Suprapubic skin (tissue), 4 donors: Measurements from ENCODE around the gene TYW5. TPM values are rescaled to one million over a fixed set of nuclear protein-coding genes. Genes with fewer than 3 reads are reported as not detected.

ENCODE experiments used
- DNase-seq, 2 donors: peaks; one replicate each; pipeline ENCODE4 v3.0.0-alpha.2; 2019; ENCODE audit warnings: low spot score in 2 of 2
- H3K27ac ChIP-seq: fragments of 200-600 bp; sonication (generic); one replicate; pipeline ENCODE4 v1.5.1; 2019
- H3K27me3 ChIP-seq: fragments of 200-600 bp; sonication (generic); one replicate; pipeline ENCODE4 v1.5.1; 2019
- H3K36me3 ChIP-seq: fragments of 200-600 bp; sonication (generic); one replicate; pipeline ENCODE4 v1.5.1; 2019
- H3K4me1 ChIP-seq: fragments of 200-600 bp; sonication (generic); one replicate; pipeline ENCODE4 v1.5.1; 2019
- H3K4me3 ChIP-seq: fragments of 200-600 bp; sonication (generic); one replicate; pipeline ENCODE4 v1.5.1; 2019; ENCODE audit warnings: mild to moderate bottlenecking
- H3K9me3 ChIP-seq: fragments of 200-600 bp; sonication (generic); one replicate; pipeline ENCODE4 v1.5.1; 2019
- EP300 ChIP-seq: sonication (generic); formaldehyde crosslinking; IDR thresholded peaks from one replicate; pipeline ENCODE4 v1.6.1; 2017; ENCODE audit warnings: antibody characterized with exemption
- POLR2A ChIP-seq, 2 donors: fragments of 450-650 bp; IDR thresholded peaks; one replicate each; pipeline ENCODE4 v1.6.1; 2017; ENCODE audit warnings: antibody characterized with exemption in 2 of 2, mild to moderate bottlenecking in 2 of 2, moderate library complexity in 2 of 2
- POLR2AphosphoS5 ChIP-seq, 3 donors: sonication (generic); formaldehyde crosslinking; IDR thresholded peaks; one replicate each; pipeline ENCODE4 v1.6.1; 2017; ENCODE audit warnings: antibody characterized with exemption in 3 of 3
- WGBS: methylation state at CpG from one replicate; pipeline ENCODE4 v1.1.5; 2018; 5-methylcytosine and 5-hydroxymethylcytosine counted together
- total RNA-seq, 4 donors: library from RNA; depleted of rRNA; stranded (reverse); fragments of >200 nt; gene quantifications; one replicate each; pipeline ENCODE4 v1.1.0, GENCODE V29; 2016
- TF ChIP-seq, protein P1 (sequence below), 2 donors: fragments of 200-600 bp in 1 of 2; fragments of 450-650 bp in 1 of 2; sonication (generic) in 1 of 2; IDR thresholded peaks; one replicate each; pipeline ENCODE4 v1.5.1; 2016 to 2019; ENCODE audit warnings: antibody characterized with exemption in 2 of 2, mild to moderate bottlenecking in 1 of 2, moderate library complexity in 1 of 2

The TYW5 gene
- total RNA-seq, 4 donors from 2014 or later, result 3.9 to 18.0 (median 5.1) TPM

DNA sequence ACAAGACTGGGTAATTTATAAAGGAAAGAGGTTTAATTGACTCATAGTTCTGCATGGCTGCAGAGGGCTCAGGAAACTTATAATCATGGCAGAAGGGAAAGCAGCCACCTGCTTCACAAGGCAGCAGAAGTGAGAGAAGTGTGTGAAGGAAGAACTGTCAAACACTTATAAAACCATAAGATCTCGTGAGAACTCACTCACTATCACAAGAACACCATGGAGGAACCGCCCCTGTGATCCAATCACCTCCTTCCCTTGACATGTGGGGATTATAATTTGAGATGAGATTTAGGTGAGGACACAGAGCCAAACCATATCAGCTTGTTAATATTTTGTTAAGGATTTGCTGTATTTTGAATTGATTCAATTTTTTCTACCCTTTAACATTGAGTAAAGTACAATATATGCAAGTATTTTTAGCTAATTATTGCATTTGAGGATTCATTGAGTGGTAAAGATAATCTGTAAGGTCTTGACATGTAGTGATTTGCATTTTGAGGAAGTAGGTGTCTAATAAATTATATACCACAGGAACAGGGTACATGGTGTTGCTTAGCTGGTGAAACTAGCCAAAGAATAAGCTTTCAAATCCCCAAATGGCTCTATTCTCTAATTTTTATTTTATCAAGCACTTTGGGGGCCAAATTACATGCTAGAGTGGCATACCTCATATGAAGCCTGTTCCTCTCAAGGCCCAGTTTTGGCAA lies 48.1 kb downstream of the TYW5 start:
- peaks cover 10% of the 10 kb centered on the region for H3K4me1 ChIP-seq
- TF ChIP-seq POLR2AphosphoS5 (IDR thresholded peaks at IDR 0.05), result no peak
- no peak for TF ChIP-seq POLR2A (IDR thresholded peaks at IDR 0.05)
- TF ChIP-seq, protein P1, sequence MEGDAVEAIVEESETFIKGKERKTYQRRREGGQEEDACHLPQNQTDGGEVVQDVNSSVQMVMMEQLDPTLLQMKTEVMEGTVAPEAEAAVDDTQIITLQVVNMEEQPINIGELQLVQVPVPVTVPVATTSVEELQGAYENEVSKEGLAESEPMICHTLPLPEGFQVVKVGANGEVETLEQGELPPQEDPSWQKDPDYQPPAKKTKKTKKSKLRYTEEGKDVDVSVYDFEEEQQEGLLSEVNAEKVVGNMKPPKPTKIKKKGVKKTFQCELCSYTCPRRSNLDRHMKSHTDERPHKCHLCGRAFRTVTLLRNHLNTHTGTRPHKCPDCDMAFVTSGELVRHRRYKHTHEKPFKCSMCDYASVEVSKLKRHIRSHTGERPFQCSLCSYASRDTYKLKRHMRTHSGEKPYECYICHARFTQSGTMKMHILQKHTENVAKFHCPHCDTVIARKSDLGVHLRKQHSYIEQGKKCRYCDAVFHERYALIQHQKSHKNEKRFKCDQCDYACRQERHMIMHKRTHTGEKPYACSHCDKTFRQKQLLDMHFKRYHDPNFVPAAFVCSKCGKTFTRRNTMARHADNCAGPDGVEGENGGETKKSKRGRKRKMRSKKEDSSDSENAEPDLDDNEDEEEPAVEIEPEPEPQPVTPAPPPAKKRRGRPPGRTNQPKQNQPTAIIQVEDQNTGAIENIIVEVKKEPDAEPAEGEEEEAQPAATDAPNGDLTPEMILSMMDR (IDR thresholded peaks at IDR 0.05), result no peak
- no peak for TF ChIP-seq EP300
- H3K27ac ChIP-seq, result no peak overlapping the region
- H3K36me3 ChIP-seq, result no peaks in the 10 kb centered on the region
- no peak for DNase-seq
- H3K9me3 ChIP-seq, result no peaks in the 10 kb centered on the region
- H3K27me3 ChIP-seq, result no peaks in the 10 kb centered on the region
- no peak overlapping the region for H3K4me3 ChIP-seq
- 84% methylated on average over 2 of the region's 2 CpGs for WGBS

DNA sequence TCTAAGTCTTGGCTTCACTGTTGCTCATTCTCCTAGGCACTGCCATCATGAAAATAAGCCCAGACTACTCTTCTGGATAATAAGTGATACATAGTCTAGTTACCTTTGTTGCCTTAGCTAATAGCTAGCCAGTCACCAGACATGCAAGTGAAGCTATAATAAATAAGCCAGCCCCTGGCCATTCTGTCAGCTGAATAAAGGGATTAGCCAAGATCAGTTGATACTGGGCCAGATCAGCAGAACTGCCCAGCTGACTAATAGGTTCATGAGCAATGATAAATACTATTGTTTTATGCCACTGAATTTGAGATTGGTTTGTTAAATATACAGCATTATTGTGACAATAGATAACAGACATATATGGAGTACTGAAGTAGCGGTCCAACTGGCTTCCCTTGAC lies 52.2 kb downstream of the TYW5 start:
- TF ChIP-seq EP300 (no peak), POLR2AphosphoS5 (IDR thresholded peaks at IDR 0.05) (no peak)
- DNase-seq, result no peak
- Histone ChIP-seq H3K9me3 (no peaks in the 10 kb centered on the region), H3K4me1 (no peaks in the 10 kb centered on the region), H3K4me3 (no peak overlapping the region), H3K27ac (no peak overlapping the region), H3K27me3 (no peaks in the 10 kb centered on the region), H3K36me3 (no peaks in the 10 kb centered on the region)
- WGBS, result 90% methylated on average over 1 of the region's 1 CpG

DNA sequence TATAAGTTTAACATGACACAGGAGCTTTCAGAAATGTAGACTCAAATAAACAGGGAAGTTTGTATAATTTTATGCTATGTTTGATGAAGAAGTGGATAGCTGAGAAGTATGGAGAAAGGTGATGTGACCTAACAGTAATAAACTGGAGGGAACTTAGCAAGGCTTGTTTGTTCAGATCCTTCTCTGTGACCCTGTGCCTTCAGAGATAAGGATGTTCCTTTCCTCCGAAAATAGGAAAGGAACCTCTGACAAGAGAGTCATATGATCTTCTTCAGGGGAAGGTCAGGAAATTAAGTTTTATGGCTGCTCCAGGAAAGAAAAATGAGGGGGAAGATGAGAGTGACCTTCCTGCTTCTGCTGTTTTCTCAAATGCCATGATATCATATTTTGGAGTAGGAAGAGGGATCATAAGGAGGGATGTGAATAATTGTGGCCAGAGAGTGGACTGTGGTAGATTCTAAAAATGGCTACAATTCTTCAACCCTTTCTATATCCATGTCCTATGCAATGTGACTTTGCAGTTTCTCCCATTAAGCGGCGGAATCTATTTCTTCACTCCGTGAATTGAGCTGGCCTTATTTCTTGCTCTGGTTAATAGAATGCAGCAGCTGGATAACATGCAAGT lies 52.7 kb downstream of the TYW5 start:
- H3K9me3 ChIP-seq, result no peaks in the 10 kb centered on the region
- no peak for TF ChIP-seq POLR2A (IDR thresholded peaks at IDR 0.05)
- TF ChIP-seq POLR2AphosphoS5 (IDR thresholded peaks at IDR 0.05), result no peak
- TF ChIP-seq EP300, result no peak
- TF ChIP-seq, protein P1 (IDR thresholded peaks at IDR 0.05), result no peak
- 85% methylated on average over 4 of the region's 4 CpGs for WGBS
- H3K4me1 ChIP-seq, result no peaks in the 10 kb centered on the region
- no peaks in the 10 kb centered on the region for H3K36me3 ChIP-seq
- no peak overlapping the region for H3K27ac ChIP-seq
- H3K4me3 ChIP-seq, result no peak overlapping the region
- no peaks in the 10 kb centered on the region for H3K27me3 ChIP-seq
- DNase-seq, result no peak

DNA sequence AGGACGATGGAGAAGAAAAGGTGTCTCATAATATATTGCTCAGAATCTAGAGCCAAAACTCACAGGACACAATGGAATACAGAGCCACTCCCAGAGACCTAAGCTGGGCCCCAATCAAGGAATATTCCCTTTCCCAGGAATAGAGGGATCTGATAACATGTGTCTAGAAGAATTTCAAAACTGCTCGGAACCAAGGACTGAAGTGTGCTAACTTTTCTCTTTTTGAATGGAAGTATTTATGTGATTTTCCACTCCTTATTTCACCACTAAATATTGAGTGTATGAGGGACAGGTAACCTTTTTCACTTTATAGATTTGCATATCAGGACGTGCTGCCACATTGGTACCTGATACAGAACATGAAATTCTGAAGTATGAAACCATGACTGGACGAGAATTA lies 53.3 kb downstream of the TYW5 start:
- Histone ChIP-seq H3K4me1 (no peaks in the 10 kb centered on the region), H3K36me3 (no peaks in the 10 kb centered on the region), H3K4me3 (no peak overlapping the region), H3K27me3 (no peaks in the 10 kb centered on the region), H3K27ac (no peak overlapping the region), H3K9me3 (no peaks in the 10 kb centered on the region)
- WGBS, result 86% methylated on average over 4 of the region's 4 CpGs
- TF ChIP-seq, protein P1 (IDR thresholded peaks at IDR 0.05), result no peak
- TF ChIP-seq POLR2AphosphoS5 (IDR thresholded peaks at IDR 0.05) (no peak), POLR2A (IDR thresholded peaks at IDR 0.05) (no peak), EP300 (no peak)
- no peak for DNase-seq

DNA sequence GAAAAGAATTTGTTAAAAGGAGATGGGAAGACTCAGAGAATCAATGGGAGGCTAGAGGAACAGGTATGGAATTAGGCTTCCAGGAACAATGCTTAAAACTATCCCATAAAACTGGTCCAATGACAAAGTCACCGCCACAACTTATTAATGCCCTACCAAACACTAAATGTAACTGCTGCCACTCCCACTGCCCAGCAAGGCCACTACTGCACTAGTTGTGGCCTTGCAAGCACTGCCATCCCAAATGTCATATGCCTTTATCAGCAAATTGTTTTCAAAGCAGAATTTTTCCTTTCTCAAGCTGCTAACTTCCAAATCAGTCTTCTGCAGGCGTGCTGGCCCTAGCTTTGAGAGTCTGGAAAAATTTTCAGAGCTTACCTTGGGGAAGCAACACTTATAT lies 58.7 kb downstream of the TYW5 start:
- H3K36me3 ChIP-seq, result no peaks in the 10 kb centered on the region
- no peaks in the 10 kb centered on the region for H3K9me3 ChIP-seq
- WGBS, result 87% methylated on average over 2 of the region's 2 CpGs
- DNase-seq, result no peak
- H3K4me3 ChIP-seq, result no peak overlapping the region
- no peaks in the 10 kb centered on the region for H3K4me1 ChIP-seq
- TF ChIP-seq EP300 (no peak), POLR2A (IDR thresholded peaks at IDR 0.05) (no peak), POLR2AphosphoS5 (IDR thresholded peaks at IDR 0.05) (no peak)
- TF ChIP-seq, protein P1 (IDR thresholded peaks at IDR 0.05), result no peak
- no peak overlapping the region for H3K27ac ChIP-seq
- H3K27me3 ChIP-seq, result no peaks in the 10 kb centered on the region
